ENCODE results near the gene DPEP1. TPM values are rescaled to one million over a fixed set of nuclear protein-coding genes. Genes with fewer than 3 reads are reported as not detected.

Gene DPEP1
- total RNA-seq, 2 donors from 2014 or later, result 0.16 TPM; not detected in 1

- Histone ChIP-seq H3K4me3 (no peak overlapping the region), H3K27ac (no peak overlapping the region), H3K27me3 (no peaks in the 10 kb centered on the region), H3K36me3 (no peaks in the 10 kb centered on the region), H3K4me1 (peaks cover 0 to 5% of the 10 kb centered on the region in 2 donors), H3K9me3 (no peaks in the 10 kb centered on the region)
- no peak for DNase-seq (ENCODE audit: low spot score)
- no peak for TF ChIP-seq CTCF (IDR thresholded peaks at IDR 0.05)
These were observed 30.7 kb upstream of the DPEP1 start for GRCh38 chr16:89582614-89583196.

- H3K36me3 ChIP-seq, result no peaks in the 10 kb centered on the region
- DNase-seq (ENCODE audit: low spot score), result no peak
These were observed 30.1 kb upstream of the DPEP1 start for GRCh38 chr16:89583197-89583894.

DNA sequence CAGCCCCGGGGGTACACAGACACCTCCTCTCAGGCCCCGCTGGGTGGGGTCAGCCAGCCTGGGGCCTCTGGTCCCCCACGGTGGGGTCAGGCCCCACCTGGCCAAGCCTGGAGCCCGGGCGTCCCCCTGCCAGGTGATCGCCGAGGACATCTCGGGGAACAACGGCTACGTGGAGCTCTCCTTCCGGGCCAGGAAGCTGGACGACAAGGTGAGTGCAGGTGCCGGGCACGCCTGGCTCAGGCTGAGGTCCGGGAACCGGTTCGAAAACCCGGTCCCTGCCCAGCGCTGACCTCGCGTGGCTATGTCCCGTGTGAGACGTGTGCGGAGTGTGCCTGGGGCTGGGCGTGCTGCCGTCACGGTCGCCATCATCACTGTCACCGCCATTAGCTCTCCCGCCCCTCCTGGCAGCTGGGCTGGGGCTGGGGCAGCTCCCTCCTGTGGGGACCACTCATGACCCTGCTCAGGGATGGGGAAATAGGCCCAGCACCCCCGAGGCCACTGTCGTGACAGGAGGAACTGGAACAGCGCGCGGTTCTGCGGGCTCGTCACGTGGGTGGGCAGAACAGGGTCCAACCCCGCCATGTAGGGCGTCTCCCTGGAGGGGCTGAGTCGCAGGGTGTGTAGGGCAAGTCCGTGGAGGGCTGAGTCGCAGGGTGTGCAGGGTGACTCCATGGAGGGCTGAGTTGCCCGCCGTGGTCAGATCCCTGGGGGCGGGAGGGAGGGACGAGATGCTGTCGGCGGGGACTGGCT lies 29.4 kb upstream of the DPEP1 start:
- H3K9me3 ChIP-seq, result no peaks in the 10 kb centered on the region
- no peak overlapping the region for H3K27ac ChIP-seq
- H3K27me3 ChIP-seq, result no peaks in the 10 kb centered on the region
- no peak for DNase-seq (ENCODE audit: low spot score)
- peaks cover 0 to 5% of the 10 kb centered on the region in 2 donors for H3K4me1 ChIP-seq
- H3K36me3 ChIP-seq, result no peaks in the 10 kb centered on the region
- TF ChIP-seq CTCF (IDR thresholded peaks at IDR 0.05), result no peak
- H3K4me3 ChIP-seq, result no peak overlapping the region

More at GRCh38 chr16:89583197-89583894, 30.1 kb upstream of the DPEP1 start:
- Histone ChIP-seq H3K27ac (no peak overlapping the region), H3K4me3 (no peak overlapping the region), H3K4me1 (peaks cover 0 to 5% of the 10 kb centered on the region in 2 donors), H3K9me3 (no peaks in the 10 kb centered on the region), H3K27me3 (no peaks in the 10 kb centered on the region)
- TF ChIP-seq CTCF (IDR thresholded peaks at IDR 0.05), result no peak

GRCh38 chr16:89584768-89585549 lies 28.5 kb upstream of the DPEP1 start:
- Histone ChIP-seq H3K4me3 (no peak overlapping the region), H3K27me3 (no peaks in the 10 kb centered on the region), H3K9me3 (no peaks in the 10 kb centered on the region), H3K4me1 (peaks cover 0 to 5% of the 10 kb centered on the region in 2 donors), H3K36me3 (no peaks in the 10 kb centered on the region), H3K27ac (no peak overlapping the region)
- no peak for TF ChIP-seq CTCF (IDR thresholded peaks at IDR 0.05)
- no peak for DNase-seq (ENCODE audit: low spot score)

- Histone ChIP-seq H3K4me3 (no peak overlapping the region), H3K36me3 (no peaks in the 10 kb centered on the region), H3K27ac (no peak overlapping the region), H3K4me1 (peaks cover 0 to 5% of the 10 kb centered on the region in 2 donors), H3K27me3 (no peaks in the 10 kb centered on the region), H3K9me3 (no peaks in the 10 kb centered on the region)
- no peak for DNase-seq (ENCODE audit: low spot score)
- TF ChIP-seq CTCF (IDR thresholded peaks at IDR 0.05), result no peak
These were observed 27.2 kb upstream of the DPEP1 start for GRCh38 chr16:89586218-89586617.
